ENCODE data around the gene UBE2F.

DNA sequence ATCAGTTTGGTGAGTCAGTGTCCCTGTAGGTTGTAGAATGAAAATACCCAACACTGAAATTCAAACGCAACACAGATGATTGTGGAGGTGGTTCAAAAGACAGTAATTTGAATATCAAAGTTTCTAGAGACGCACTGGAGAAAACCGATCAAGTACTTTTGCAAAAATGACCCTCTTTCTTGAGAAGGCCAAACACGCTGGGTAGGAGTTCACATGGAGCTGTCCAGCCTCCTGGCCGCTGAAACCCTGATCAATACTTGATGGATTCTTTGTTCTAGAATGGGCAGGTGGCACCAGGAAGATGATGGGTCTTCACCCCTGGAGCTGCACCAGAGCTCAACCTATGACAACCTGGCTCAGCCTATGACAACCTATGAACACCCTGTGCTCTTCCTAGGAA is 39.7 kb upstream of the UBE2F start:
- TF ChIP-seq, protein P1, sequence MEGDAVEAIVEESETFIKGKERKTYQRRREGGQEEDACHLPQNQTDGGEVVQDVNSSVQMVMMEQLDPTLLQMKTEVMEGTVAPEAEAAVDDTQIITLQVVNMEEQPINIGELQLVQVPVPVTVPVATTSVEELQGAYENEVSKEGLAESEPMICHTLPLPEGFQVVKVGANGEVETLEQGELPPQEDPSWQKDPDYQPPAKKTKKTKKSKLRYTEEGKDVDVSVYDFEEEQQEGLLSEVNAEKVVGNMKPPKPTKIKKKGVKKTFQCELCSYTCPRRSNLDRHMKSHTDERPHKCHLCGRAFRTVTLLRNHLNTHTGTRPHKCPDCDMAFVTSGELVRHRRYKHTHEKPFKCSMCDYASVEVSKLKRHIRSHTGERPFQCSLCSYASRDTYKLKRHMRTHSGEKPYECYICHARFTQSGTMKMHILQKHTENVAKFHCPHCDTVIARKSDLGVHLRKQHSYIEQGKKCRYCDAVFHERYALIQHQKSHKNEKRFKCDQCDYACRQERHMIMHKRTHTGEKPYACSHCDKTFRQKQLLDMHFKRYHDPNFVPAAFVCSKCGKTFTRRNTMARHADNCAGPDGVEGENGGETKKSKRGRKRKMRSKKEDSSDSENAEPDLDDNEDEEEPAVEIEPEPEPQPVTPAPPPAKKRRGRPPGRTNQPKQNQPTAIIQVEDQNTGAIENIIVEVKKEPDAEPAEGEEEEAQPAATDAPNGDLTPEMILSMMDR (IDR thresholded peaks at IDR 0.05): no peak
- TF ChIP-seq EP300 (IDR thresholded peaks at IDR 0.05): no peak

Data from ovary (tissue), 3 donors.